HepG2 (cell line): Measurements from ENCODE around the gene STOM. TPM values are rescaled to one million over a fixed set of nuclear protein-coding genes. Genes with fewer than 3 reads are reported as not detected.
A peak's percentile ranks its signal among the peaks of the same experiment; 100 is the strongest.

Source experiments
- AHDC1 ChIP-seq: sonication (generic); formaldehyde crosslinking; IDR thresholded peaks from 2 replicates; pipeline ENCODE4 v1.5.1; 2020; ENCODE audit warnings: mild to moderate bottlenecking, missing genetic modification reagents, borderline replicate concordance
- HBP1 ChIP-seq: IDR thresholded peaks from 2 replicates; pipeline ENCODE4 v1.6.1; 2016; ENCODE audit warnings: low read depth, control low read depth
- PAXIP1 ChIP-seq: sonication (generic); formaldehyde crosslinking; conservative IDR thresholded peaks from 2 replicates; pipeline ENCODE4 v1.4.0; 2020; ENCODE audit warnings: mild to moderate bottlenecking, missing genetic modification reagents, moderate library complexity
- RARG ChIP-seq: sonication (generic); formaldehyde crosslinking; IDR thresholded peaks from 2 replicates; pipeline ENCODE4 v1.4.0; 2020; ENCODE audit warnings: low read depth, mild to moderate bottlenecking, missing genetic modification reagents
- ZNF33A ChIP-seq: sonication (generic); formaldehyde crosslinking; IDR thresholded peaks from 2 replicates; pipeline ENCODE4 v1.5.1; 2020; ENCODE audit warnings: missing genetic modification reagents, mild to moderate bottlenecking, moderate library complexity, borderline replicate concordance
- ZNF503 ChIP-seq: sonication (generic); formaldehyde crosslinking; IDR thresholded peaks from 2 replicates; pipeline ENCODE4 v1.4.0; 2020; ENCODE audit warnings: missing genetic modification reagents
- ZNF644 ChIP-seq: IDR thresholded peaks from 2 replicates; pipeline ENCODE4 v1.6.1; 2016; ENCODE audit warnings: low read depth
- polyA plus RNA-seq, 8 experiments: library from polyadenylated mRNA; depleted of rRNA in 3 of 8; stranded (reverse) in 7 of 8; unstranded in 1 of 8; fragments of >200 nt; fragmentation: Illumina TruSeq in 4 of 8; extraction: Trizol in 4 of 8; gene quantifications; 2 replicates each; pipeline versions ENCODE4 v1.2.1 to v1.2.3, GENCODE V29; 2011 to 2016; ENCODE audit warnings: low read depth in 4 of 8, missing spikeins in 1 of 8, mixed read lengths in 1 of 8; ENCODE audit not compliant: insufficient read depth in 1 of 8
- total RNA-seq, 5 experiments: library from RNA; depleted of rRNA; stranded (reverse); fragments of >200 nt; fragmentation: Illumina TruSeq; extraction: Trizol; gene quantifications; 2 replicates each; pipeline ENCODE4 v1.2.3, GENCODE V29; 2016; ENCODE audit warnings: low read depth in 1 of 5

STOM gene
- total and polyA plus RNA-seq, 2 of the 13 experiments (the other 11 are each of a cell fraction or from before 2014, with no cell fraction given): 43.6 to 165 TPM

GRCh38 chr9:121298689-121299466 lies 71.2 kb downstream of the STOM start (continued):
- TF ChIP-seq AHDC1 (0 out of 2 replicates have a peak, but pooled peaks have one; percentile 55), RARG (CRISPR knock-in tag) (0 out of 2 replicates have a peak, but pooled peaks have one; percentile 46), ZNF503 (CRISPR knock-in tag) (0 out of 2 replicates have a peak, but pooled peaks have one; percentile 12), PAXIP1 (CRISPR knock-in tag) (0 out of 2 replicates have a peak, but pooled peaks have one; percentile 28), ZNF33A (CRISPR knock-in tag) (0 out of 2 replicates have a peak, but pooled peaks have one; percentile 26), ZNF644 (CRISPR knock-in tag) (0 out of 2 replicates have a peak, but pooled peaks have one; percentile 26), HBP1 (CRISPR knock-in tag) (peak; percentile 19; the same call in 1 of the 2 replicates)
